Suprapubic skin (tissue), 4 donors: Measurements from ENCODE around the gene ZBTB7B. TPM values are rescaled to one million over a fixed set of nuclear protein-coding genes. Genes with fewer than 3 reads are reported as not detected.

Experiments used
- DNase-seq, 2 donors: peaks; one replicate each; pipeline ENCODE4 v3.0.0-alpha.2; 2019; ENCODE audit warnings: low spot score in 2 of 2
- H3K27ac ChIP-seq: fragments of 200-600 bp; sonication (generic); one replicate; pipeline ENCODE4 v1.5.1; 2019
- H3K27me3 ChIP-seq: fragments of 200-600 bp; sonication (generic); one replicate; pipeline ENCODE4 v1.5.1; 2019
- H3K36me3 ChIP-seq: fragments of 200-600 bp; sonication (generic); one replicate; pipeline ENCODE4 v1.5.1; 2019
- H3K4me1 ChIP-seq: fragments of 200-600 bp; sonication (generic); one replicate; pipeline ENCODE4 v1.5.1; 2019
- H3K4me3 ChIP-seq: fragments of 200-600 bp; sonication (generic); one replicate; pipeline ENCODE4 v1.5.1; 2019; ENCODE audit warnings: mild to moderate bottlenecking
- H3K9me3 ChIP-seq: fragments of 200-600 bp; sonication (generic); one replicate; pipeline ENCODE4 v1.5.1; 2019
- CTCF ChIP-seq, 2 donors: fragments of 200-600 bp in 1 of 2; fragments of 450-650 bp in 1 of 2; sonication (generic) in 1 of 2; IDR thresholded peaks; one replicate each; pipeline ENCODE4 v1.5.1; 2016 to 2019; ENCODE audit warnings: antibody characterized with exemption in 2 of 2, mild to moderate bottlenecking in 1 of 2, moderate library complexity in 1 of 2
- EP300 ChIP-seq: sonication (generic); formaldehyde crosslinking; IDR thresholded peaks from one replicate; pipeline ENCODE4 v1.6.1; 2017; ENCODE audit warnings: antibody characterized with exemption
- POLR2A ChIP-seq, 2 donors: fragments of 450-650 bp; IDR thresholded peaks; one replicate each; pipeline ENCODE4 v1.6.1; 2017; ENCODE audit warnings: antibody characterized with exemption in 2 of 2, mild to moderate bottlenecking in 2 of 2, moderate library complexity in 2 of 2
- POLR2AphosphoS5 ChIP-seq, 3 donors: sonication (generic); formaldehyde crosslinking; IDR thresholded peaks; one replicate each; pipeline ENCODE4 v1.6.1; 2017; ENCODE audit warnings: antibody characterized with exemption in 3 of 3
- WGBS: methylation state at CpG from one replicate; pipeline ENCODE4 v1.1.5; 2018; 5-methylcytosine and 5-hydroxymethylcytosine counted together
- total RNA-seq, 4 donors: library from RNA; depleted of rRNA; stranded (reverse); fragments of >200 nt; gene quantifications; one replicate each; pipeline ENCODE4 v1.1.0, GENCODE V29; 2016

ZBTB7B gene
- total RNA-seq, 4 donors from 2014 or later = 238 to 243 (median 239) TPM

- H3K9me3 ChIP-seq = no peaks in the 10 kb centered on the region
- peak overlapping the region; percentile 90 for H3K4me3 ChIP-seq
- peaks cover 41% of the 10 kb centered on the region for H3K4me1 ChIP-seq
- TF ChIP-seq POLR2A (IDR thresholded peaks at IDR 0.05) = no peak
- no peak for TF ChIP-seq POLR2AphosphoS5 (IDR thresholded peaks at IDR 0.05)
- TF ChIP-seq EP300 = no peak
- TF ChIP-seq CTCF (IDR thresholded peaks at IDR 0.05) = no peak
- peaks cover 68% of the 10 kb centered on the region for H3K36me3 ChIP-seq
- H3K27ac ChIP-seq = peak overlapping the region; percentile 99
- H3K27me3 ChIP-seq = no peaks in the 10 kb centered on the region
- 43% methylated on average over 6 of the region's 6 CpGs for WGBS
- DNase-seq = no peak
These were observed 39.7 kb upstream of the ZBTB7B start for GRCh38 chr1:154962795-154963330.

- 82% methylated on average over 8 of the region's 8 CpGs for WGBS
- Histone ChIP-seq H3K9me3 (no peaks in the 10 kb centered on the region), H3K27me3 (no peaks in the 10 kb centered on the region), H3K27ac (no peak overlapping the region), H3K4me3 (no peak overlapping the region), H3K36me3 (peaks cover 72% of the 10 kb centered on the region), H3K4me1 (peaks cover 46% of the 10 kb centered on the region)
- no peak for DNase-seq
- TF ChIP-seq CTCF (IDR thresholded peaks at IDR 0.05) (no peak), POLR2AphosphoS5 (IDR thresholded peaks at IDR 0.05) (no peak), EP300 (no peak), POLR2A (IDR thresholded peaks at IDR 0.05) (no peak)
These were observed 39.0 kb upstream of the ZBTB7B start for GRCh38 chr1:154963643-154964042.

GRCh38 chr1:154964359-154964758 is 38.2 kb upstream of the ZBTB7B start:
- WGBS = 77% methylated on average over 6 of the region's 6 CpGs
- TF ChIP-seq EP300 (no peak), CTCF (IDR thresholded peaks at IDR 0.05) (no peak), POLR2AphosphoS5 (IDR thresholded peaks at IDR 0.05) (no peak), POLR2A (IDR thresholded peaks at IDR 0.05) (no peak)
- Histone ChIP-seq H3K36me3 (peaks cover 66% of the 10 kb centered on the region), H3K27me3 (no peaks in the 10 kb centered on the region), H3K9me3 (no peaks in the 10 kb centered on the region), H3K4me3 (no peak overlapping the region), H3K27ac (no peak overlapping the region), H3K4me1 (peaks cover 53% of the 10 kb centered on the region)
- DNase-seq = no peak

- no peak overlapping the region for H3K27ac ChIP-seq
These were observed 36.5 kb upstream of the ZBTB7B start for GRCh38 chr1:154966111-154966510.

More at GRCh38 chr1:154966111-154966510, 36.5 kb upstream of the ZBTB7B start:
- Histone ChIP-seq H3K27me3 (no peaks in the 10 kb centered on the region), H3K4me1 (peaks cover 54% of the 10 kb centered on the region), H3K36me3 (peaks cover 62% of the 10 kb centered on the region), H3K4me3 (no peak overlapping the region), H3K9me3 (no peaks in the 10 kb centered on the region)
- 80% methylated on average over 6 of the region's 7 CpGs for WGBS
- TF ChIP-seq POLR2AphosphoS5 (IDR thresholded peaks at IDR 0.05) (no peak), POLR2A (IDR thresholded peaks at IDR 0.05) (no peak), CTCF (IDR thresholded peaks at IDR 0.05) (no peak), EP300 (no peak)
- DNase-seq = no peak
